Aorta (tissue), 5 donors: ENCODE measurements around the gene CRABP2. TPM values are rescaled to one million over a fixed set of nuclear protein-coding genes. Genes with fewer than 3 reads are reported as not detected.

Experiments used
- ATAC-seq: fragments of 200-7000 bp; cut with Tn5 transposase; one replicate; pipeline ENCODE4 v1.9.1; 2022; ENCODE audit warnings: moderate library complexity; ENCODE audit not compliant: low FRiP score
- DNase-seq, 2 donors: peaks; one replicate each; pipeline ENCODE4 v3.0.0-alpha.2; 2020
- H3K27ac ChIP-seq, 2 donors: one replicate each; pipeline ENCODE4 v1.5.1; 2013; ENCODE audit warnings: low read length in 2 of 2, mild to moderate bottlenecking in 2 of 2, moderate library complexity in 2 of 2, control low read depth in 1 of 2, inconsistent platforms in 1 of 2, low read depth in 1 of 2
- H3K27me3 ChIP-seq, 2 donors: one replicate each; pipeline ENCODE4 v1.6.1; 2013; ENCODE audit warnings: control low read depth in 1 of 2, low read length in 1 of 2, mild to moderate bottlenecking in 1 of 2, moderate library complexity in 1 of 2; ENCODE audit not compliant: insufficient read depth in 2 of 2, control insufficient read depth in 1 of 2
- H3K36me3 ChIP-seq, 2 donors: one replicate each; pipeline ENCODE4 v1.6.1; 2013; ENCODE audit warnings: control low read depth in 1 of 2, low read length in 1 of 2, mild to moderate bottlenecking in 1 of 2; ENCODE audit not compliant: insufficient read depth in 2 of 2, control insufficient read depth in 1 of 2
- H3K4me1 ChIP-seq, 2 donors: one replicate each; pipeline ENCODE4 v1.6.1; 2013; ENCODE audit warnings: low read length in 2 of 2, control low read depth in 1 of 2, mild to moderate bottlenecking in 1 of 2, moderate library complexity in 1 of 2; ENCODE audit not compliant: insufficient read depth in 2 of 2, control insufficient read depth in 1 of 2
- H3K4me3 ChIP-seq, 2 donors: one replicate each; pipeline ENCODE4 v1.5.1; 2013; ENCODE audit warnings: low read length in 2 of 2, control low read depth in 1 of 2, mild to moderate bottlenecking in 1 of 2
- H3K9me3 ChIP-seq: one replicate; pipeline ENCODE4 v1.6.1; 2013; ENCODE audit warnings: mild to moderate bottlenecking, low read length; ENCODE audit not compliant: control insufficient read depth
- WGBS, 2 donors: extraction: QIAGEN DNeasy Blood & Tissue Kit; methylation state at CpG; one replicate each; pipeline ENCODE4 v1.1.7; 2013; 5-methylcytosine and 5-hydroxymethylcytosine counted together
- intact Hi-C, 2 donors: fragments of 100-400 bp; cut with DNase I; formaldehyde crosslinking; loops; one replicate each; pipeline versions ENCODE4 v1.14.2 to v1.15.0; 2022
- polyA plus RNA-seq, 2 donors: library from polyadenylated mRNA; stranded (reverse); fragments of 200-250 nt; gene quantifications; one replicate each; pipeline ENCODE4 v1.2.3, GENCODE V29; 2013
- total RNA-seq, 2 donors: library from RNA; stranded (reverse); fragmentation: NEBNext Ultra II Directional; extraction: Animal tissue kit (Norgen Biotek cat#: 25700); gene quantifications; one replicate each; pipeline ENCODE4 v1.2.1, GENCODE V29; 2021
- donor health status: healthy with polysubstance abuse.
- donor health status: Bipolar disorder and iron deficiency.
- donor health status: DM: no; HTN: no; CAD: no.
- donor health status: DM: no; HTN: no; CAD: no.
- donor health status: DM: yes; HTN: yes; CAD: no.

The CRABP2 gene
- total and polyA plus RNA-seq, 4 donors = 3.8 to 34.4 (median 7.1) TPM

GRCh38 chr1:156681196-156681960 lies 24.0 kb downstream of the CRABP2 start:
- WGBS, 2 donors = 76 to 80% methylated on average over 8 of the region's 8 CpGs
- Histone ChIP-seq H3K4me3 (no peak overlapping the region), H3K9me3 (no peaks in the 10 kb centered on the region), H3K4me1 (no peaks in the 10 kb centered on the region), H3K36me3 (no peaks in the 10 kb centered on the region), H3K27ac (no peak overlapping the region), H3K27me3 (no peaks in the 10 kb centered on the region)
- intact Hi-C loops = loop anchor here in 1 of 2 donors (10.0 kb wide), 1 partner anchor 83 kb away; the partner anchor contains the start of gene PRCC
- DNase-seq = peak in 1 of 2 donors; percentile 63
- ATAC-seq = no peak

GRCh38 chr1:156680056-156680455 lies 25.3 kb downstream of the CRABP2 start:
- DNase-seq = no peak
- H3K27me3 ChIP-seq = no peaks in the 10 kb centered on the region
- WGBS, 2 donors = 57 to 69% methylated on average over 2 of the region's 2 CpGs
- H3K4me1 ChIP-seq = no peaks in the 10 kb centered on the region
- H3K4me3 ChIP-seq = no peak overlapping the region
- H3K9me3 ChIP-seq = no peaks in the 10 kb centered on the region
- no peak overlapping the region for H3K27ac ChIP-seq
- intact Hi-C loops = loop anchor here in 1 of 2 donors (10.0 kb wide), 1 partner anchor 85 kb away; the partner anchor contains the start of gene PRCC
- no peak for ATAC-seq
- no peaks in the 10 kb centered on the region for H3K36me3 ChIP-seq

GRCh38 chr1:156677616-156678596 lies 27.5 kb downstream of the CRABP2 start:
- WGBS, 2 donors = 1 to 3% methylated on average over 22 of the region's 22 CpGs
- intact Hi-C loops = loop anchor here (1.0 kb wide), 3 partner anchors 18 to 53 kb away; no protein-coding TSS in a partner anchor
- H3K4me3 ChIP-seq = no peak overlapping the region
- H3K27ac ChIP-seq = no peak overlapping the region
- no peaks in the 10 kb centered on the region for H3K36me3 ChIP-seq
- no peaks in the 10 kb centered on the region for H3K4me1 ChIP-seq
- ATAC-seq = peak; percentile 89
- H3K9me3 ChIP-seq = no peaks in the 10 kb centered on the region
- H3K27me3 ChIP-seq = no peaks in the 10 kb centered on the region
- DNase-seq = peak; percentile 82 to 88

- 1% methylated on average over 56 to 70 of the region's 70 CpGs for WGBS, 2 donors
- Histone ChIP-seq H3K36me3 (no peaks in the 10 kb centered on the region), H3K9me3 (no peaks in the 10 kb centered on the region), H3K27ac (peak within 1 kb of the TSS in 1 of 2 donors; percentile 4), H3K4me3 (peak within 1 kb of the TSS in 1 of 2 donors; percentile 4), H3K4me1 (no peaks in the 10 kb centered on the region), H3K27me3 (no peaks in the 10 kb centered on the region)
- peak; percentile 85 to 93 for DNase-seq
- ATAC-seq = peak; percentile 91
- intact Hi-C loops = loop anchor here in 1 of 2 donors (1.0 kb wide), 1 partner anchor 18 kb away; no protein-coding TSS in a partner anchor
These were observed 28.4 kb downstream of the CRABP2 start, which contains the start of gene NES for GRCh38 chr1:156676820-156677615. TSS of gene NES (minus strand) at chr1:156677407. CDS start at chr1:156677264, 143 bp downstream.

- WGBS, 2 donors = 17 to 19% methylated on average over 44 to 49 of the region's 49 CpGs
- Histone ChIP-seq H3K27ac (no peak overlapping the region), H3K27me3 (no peaks in the 10 kb centered on the region), H3K4me1 (no peaks in the 10 kb centered on the region), H3K4me3 (peak overlapping the region in 1 of 2 donors; percentile 4), H3K36me3 (no peaks in the 10 kb centered on the region), H3K9me3 (no peaks in the 10 kb centered on the region)
- no peak for DNase-seq
- intact Hi-C loops = no loop called here
- peak; percentile 32 for ATAC-seq
These were observed 29.1 kb downstream of the CRABP2 start for GRCh38 chr1:156676114-156676819.

GRCh38 chr1:156675210-156676113 lies 29.9 kb downstream of the CRABP2 start:
- no peaks in the 10 kb centered on the region for H3K36me3 ChIP-seq
- DNase-seq (no peak), ATAC-seq (no peak)
- no peak overlapping the region for H3K4me3 ChIP-seq
- H3K4me1 ChIP-seq = no peaks in the 10 kb centered on the region
- H3K27ac ChIP-seq = no peak overlapping the region
- no peaks in the 10 kb centered on the region for H3K9me3 ChIP-seq
- intact Hi-C loops = no loop called here
- WGBS, 2 donors = 74 to 77% methylated on average over 18 of the region's 18 CpGs
- H3K27me3 ChIP-seq = no peaks in the 10 kb centered on the region

- no peak overlapping the region for H3K27ac ChIP-seq
- intact Hi-C loops = no loop called here
- DNase-seq (no peak), ATAC-seq (no peak)
- H3K4me1 ChIP-seq = no peaks in the 10 kb centered on the region
- no peaks in the 10 kb centered on the region for H3K9me3 ChIP-seq
- H3K27me3 ChIP-seq = no peaks in the 10 kb centered on the region
- no peak overlapping the region for H3K4me3 ChIP-seq
- 66 to 74% methylated on average over 8 of the region's 8 CpGs for WGBS, 2 donors
- no peaks in the 10 kb centered on the region for H3K36me3 ChIP-seq
These were observed 31.8 kb downstream of the CRABP2 start for GRCh38 chr1:156673387-156674121.
